Frontal cortex (tissue), 4 donors: ENCODE measurements around the gene MRPS27. TPM values are rescaled to one million over a fixed set of nuclear protein-coding genes. Genes with fewer than 3 reads are reported as not detected.
"Not testable (repeated sequence)": the region's sequence is repeated elsewhere in the genome, so short reads cannot be mapped to it uniquely, and the experiment has no call there.

ENCODE experiments used
- DNase-seq, 2 donors: peaks; one replicate each; pipeline ENCODE4 v3.0.0; 2012; ENCODE audit warnings: low spot score in 2 of 2
- FAIRE-seq: peaks from 2 replicates; lab custom pipeline; 2012; peaks lifted over from hg19 to GRCh38; lab: Jason Lieb, UNC
- total RNA-seq: library from RNA; depleted of rRNA; stranded (reverse); fragments of >200 nt; gene quantifications from one replicate; pipeline ENCODE4 v1.2.3, GENCODE V29; 2014
- donor health status: control.
- donor health status: control.
- donor health status: control.

The MRPS27 gene
- total RNA-seq, 1 donor from 2014 or later, result 69.3 TPM

DNA sequence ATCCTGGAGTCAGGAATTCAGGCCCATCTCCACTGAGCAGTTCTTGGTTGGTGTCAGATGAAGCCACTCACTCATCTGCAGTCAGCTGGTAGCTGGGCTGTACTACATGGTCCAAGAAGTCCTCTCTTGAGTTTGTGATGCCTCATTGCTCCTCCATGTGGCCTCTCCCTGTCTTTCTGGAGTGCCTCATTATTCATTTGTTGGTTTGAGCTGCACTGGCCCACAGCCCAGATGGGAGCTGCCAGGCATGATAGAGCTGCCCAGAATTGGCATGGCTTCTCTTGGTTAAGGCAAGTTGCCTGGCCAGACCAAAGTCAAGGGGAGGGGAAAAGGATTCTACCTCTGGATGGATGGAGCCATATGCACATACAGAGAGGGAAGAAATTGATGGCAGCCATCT is 8.1 kb upstream of the MRPS27 start:
- FAIRE-seq (no peak), DNase-seq (peak; percentile 39 to 53)

DNA sequence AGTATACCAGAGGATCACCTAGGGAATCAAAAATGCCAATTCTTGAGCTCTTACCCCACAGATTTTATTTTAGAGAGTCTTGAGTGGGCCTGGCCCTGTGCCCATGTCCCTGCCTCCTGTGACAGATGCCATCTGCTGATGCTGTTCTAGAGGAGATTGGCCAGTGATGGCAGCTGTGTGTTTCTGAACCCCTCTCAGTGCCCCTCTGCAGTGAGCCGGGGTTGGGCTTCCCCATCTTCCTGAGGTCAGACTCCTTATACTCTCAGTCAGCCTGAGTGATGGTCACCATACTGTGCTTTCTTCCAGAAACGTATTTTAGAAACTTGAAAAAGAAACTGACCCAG is 6.2 kb upstream of the MRPS27 start:
- FAIRE-seq, result no peak
- DNase-seq, result no peak

DNA sequence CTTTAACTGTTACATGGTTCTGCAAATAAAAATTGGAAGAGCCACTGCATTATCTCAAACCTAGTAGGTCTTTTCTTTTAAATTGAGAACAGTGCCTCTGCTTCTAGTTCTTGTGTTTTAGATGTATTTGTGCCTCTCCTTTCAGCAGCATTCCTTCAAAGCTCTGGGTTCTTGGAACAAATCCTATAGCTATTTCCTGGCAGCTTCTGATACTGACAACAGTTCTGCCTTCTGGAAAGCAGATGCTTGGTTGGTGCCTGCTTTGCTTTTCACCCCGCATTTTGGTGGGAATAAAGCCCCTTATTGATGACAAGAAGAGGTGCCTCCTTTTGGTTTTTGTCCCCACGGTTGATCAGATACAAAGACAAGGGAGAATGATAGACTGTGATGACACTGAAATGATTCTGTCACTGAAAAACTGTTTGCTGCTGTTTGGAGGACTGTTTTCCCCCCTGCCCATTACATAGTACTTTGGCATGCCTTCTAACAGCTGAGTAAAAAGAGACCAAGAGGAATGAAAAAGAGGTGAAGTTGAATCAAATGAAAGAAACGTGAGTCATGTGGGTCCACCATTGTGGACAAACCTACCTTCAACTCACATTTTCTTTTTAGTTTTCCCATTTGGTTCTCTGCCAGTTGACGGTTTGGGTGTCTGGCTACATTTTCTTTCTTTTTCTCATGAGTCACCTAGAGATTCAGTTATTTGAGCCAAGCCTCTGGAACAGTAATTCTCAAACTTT is 5.7 kb upstream of the MRPS27 start:
- DNase-seq (no peak), FAIRE-seq (no peak)

DNA sequence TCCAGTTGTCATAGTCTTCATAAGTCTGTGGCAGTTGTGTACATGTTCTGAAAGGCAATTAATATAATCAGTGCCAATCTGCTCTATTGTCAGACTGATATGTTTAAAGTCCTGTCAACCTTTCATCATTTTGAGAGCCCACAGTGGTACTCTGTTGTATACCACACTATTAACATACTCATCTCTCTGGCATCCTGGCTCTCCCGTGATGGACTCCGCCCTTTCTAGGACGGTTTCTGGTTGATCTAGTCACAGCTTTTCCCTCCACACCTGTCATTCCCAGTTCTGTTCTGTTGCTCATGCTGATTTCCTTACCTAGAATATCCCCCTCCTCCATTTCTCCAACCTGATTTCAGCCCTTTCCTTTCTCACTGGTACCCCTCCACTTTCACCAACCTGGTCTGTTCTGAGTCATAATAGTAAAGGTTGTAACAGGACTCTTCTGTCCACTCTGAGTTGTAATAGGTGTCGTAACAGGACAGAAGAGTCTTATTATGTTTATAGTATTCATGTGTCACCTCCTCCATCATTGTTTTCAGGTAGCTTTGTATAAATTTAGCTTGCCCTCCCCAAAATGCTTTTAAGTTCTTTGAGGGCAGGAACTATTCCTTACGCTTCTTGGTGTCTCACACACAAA is 4.3 kb upstream of the MRPS27 start:
- FAIRE-seq, result no peak
- no peak for DNase-seq

DNA sequence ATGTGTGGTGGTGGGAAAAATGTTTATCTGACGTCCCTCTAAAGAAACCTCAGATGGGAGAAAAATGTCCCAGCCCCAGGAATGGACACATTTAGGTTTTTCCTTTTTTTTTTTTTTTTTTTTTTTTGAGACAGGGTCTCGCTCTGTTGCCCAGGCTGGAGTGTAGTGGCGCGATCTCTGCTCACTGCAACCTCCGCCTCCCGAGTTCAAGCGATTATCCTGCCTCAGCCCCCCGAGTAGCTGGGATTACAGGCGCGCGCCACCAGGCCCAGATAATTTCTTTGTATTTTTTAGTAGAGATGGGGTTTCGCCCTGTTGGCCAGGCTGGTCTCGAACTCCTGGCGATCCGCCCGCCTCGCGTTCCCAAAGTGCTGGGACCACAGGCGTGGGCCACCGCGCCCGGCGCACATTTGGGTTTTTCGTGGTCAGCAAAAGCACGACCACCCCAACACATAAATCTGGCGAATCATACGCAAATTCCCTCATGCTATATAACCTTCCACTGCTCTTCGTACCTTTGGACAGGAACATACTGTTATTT is 535 bp downstream of the MRPS27 start:
- FAIRE-seq, DNase-seq: not testable (repeated sequence)

DNA sequence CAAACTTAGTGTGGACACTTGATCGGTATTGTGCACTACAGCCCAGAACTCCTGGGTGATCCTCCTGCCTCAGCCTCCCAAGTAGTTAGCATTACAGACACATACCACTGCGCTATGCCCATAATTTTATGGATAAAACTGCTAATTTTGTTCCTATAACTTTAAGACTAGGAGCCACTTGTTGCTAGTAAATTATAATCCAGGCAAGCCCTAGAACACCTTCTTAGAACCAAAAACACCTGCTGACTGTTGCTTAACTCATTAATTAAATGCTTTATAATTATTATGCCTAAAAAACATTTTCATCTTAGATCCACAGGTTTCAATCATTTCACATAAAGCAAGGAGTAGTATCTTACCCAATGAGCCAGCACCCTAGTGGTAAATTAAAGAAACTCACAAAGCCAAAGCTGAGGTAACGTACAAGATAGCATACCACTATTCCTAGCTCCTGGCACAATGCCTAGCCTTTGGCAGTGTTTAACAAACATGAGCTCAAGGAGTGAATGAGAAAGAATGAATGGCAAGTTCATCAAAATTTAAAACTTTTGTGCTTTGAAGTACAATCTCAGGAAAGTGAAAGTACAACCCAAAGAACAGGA is 5.4 kb downstream of the MRPS27 start:
- FAIRE-seq (no peak), DNase-seq (no peak)

DNA sequence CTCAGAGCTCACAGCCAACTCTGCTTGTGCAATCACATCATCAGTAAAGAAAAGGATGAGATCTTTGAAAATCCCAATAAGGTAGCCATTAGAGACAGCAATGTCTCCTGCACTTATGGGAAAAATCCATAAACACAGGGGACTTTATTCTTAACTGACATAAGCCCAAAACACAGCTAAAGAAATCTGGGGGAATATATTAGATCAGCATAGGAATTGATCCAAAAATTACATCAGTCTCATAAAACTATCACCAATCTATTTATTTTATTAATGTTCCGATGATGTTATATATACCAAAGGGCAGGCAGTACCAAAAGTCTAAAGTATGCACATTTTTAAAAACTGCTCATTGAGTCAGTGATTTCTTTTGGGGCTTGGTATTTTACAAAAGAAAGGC is 6.9 kb downstream of the MRPS27 start:
- no peak for FAIRE-seq
- no peak for DNase-seq

DNA sequence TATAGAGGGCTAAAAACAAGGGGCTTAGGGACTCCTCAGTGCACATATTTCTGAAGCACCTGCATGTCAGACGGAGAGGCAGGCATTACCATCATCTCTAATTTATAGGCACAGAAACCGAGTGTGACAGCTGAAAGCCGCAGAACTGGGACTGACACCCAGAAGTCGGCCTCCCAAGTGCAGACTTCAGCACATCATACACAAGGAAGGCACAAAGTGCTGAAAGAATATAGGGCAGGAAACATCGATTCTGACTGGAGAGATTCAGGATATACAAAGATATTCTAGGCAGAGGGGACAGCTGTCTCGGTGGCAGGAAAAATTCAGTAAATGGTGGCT is 11.2 kb downstream of the MRPS27 start:
- DNase-seq, result no peak

DNA sequence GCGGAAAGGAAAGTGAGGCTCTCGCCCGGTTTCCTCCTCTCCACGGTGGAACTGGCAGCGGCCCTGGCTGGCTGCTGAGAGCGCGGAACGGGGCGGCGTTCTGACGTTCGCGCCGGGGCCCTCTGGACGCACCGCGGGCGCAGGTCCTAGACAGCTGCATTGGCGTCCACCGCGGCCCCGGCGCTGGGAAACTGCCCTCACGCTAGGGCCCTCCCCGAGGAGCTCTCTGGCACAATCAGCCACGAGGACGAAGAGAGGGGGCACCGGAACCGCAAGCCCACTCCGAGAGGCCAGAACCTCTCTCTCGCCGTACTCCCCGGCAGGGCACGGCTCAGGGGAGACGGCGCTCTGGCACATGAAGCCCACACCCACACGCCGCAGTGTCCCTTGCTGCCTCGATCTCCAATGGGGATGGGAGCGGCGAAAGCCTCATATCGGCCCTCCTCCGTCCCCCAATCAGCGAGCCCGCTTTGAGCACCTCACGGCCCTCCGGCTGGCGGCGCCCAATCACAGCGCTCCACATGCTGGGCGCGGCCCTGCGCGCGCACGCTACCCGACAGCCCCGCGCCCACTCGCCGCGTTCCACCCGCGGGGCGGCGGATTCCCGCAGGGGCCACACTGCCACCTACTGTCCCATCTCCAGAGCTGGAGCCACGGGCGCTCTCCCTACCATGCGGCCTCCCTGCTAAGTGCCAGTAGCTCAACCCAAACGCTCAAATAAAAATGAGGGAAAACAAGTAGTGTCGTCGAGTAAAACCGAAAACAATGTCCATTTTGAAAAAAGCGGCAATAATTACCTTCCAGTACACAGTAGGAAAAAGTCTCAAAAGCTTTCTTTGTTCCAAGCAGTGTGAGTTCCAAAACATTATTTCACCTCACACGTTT is 11.8 kb downstream of the MRPS27 start:
- FAIRE-seq (no peak), DNase-seq (peak; percentile 92 to 95)

More for the DNA sequence above, 11.2 kb downstream of the MRPS27 start:
- no peak for FAIRE-seq

DNA sequence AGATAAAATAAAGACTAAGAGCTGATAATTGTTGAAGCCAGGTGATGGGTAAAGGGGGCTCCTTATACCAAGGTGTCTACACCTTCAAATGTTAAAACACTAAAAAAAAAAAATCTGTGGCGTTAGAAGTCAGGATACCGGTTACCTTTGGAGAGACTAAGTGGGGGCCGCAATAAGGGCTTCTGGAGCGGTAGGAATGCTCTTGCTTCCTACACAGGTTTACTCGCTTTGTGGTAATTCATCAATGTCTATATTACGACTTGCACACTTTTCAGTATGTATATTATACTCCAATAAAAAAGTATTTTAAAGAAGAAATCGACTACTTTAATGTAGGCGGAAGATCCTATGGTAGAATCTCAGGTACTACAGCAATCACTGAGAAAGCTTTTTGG is 12.5 kb downstream of the MRPS27 start:
- FAIRE-seq (no peak), DNase-seq (no peak)

DNA sequence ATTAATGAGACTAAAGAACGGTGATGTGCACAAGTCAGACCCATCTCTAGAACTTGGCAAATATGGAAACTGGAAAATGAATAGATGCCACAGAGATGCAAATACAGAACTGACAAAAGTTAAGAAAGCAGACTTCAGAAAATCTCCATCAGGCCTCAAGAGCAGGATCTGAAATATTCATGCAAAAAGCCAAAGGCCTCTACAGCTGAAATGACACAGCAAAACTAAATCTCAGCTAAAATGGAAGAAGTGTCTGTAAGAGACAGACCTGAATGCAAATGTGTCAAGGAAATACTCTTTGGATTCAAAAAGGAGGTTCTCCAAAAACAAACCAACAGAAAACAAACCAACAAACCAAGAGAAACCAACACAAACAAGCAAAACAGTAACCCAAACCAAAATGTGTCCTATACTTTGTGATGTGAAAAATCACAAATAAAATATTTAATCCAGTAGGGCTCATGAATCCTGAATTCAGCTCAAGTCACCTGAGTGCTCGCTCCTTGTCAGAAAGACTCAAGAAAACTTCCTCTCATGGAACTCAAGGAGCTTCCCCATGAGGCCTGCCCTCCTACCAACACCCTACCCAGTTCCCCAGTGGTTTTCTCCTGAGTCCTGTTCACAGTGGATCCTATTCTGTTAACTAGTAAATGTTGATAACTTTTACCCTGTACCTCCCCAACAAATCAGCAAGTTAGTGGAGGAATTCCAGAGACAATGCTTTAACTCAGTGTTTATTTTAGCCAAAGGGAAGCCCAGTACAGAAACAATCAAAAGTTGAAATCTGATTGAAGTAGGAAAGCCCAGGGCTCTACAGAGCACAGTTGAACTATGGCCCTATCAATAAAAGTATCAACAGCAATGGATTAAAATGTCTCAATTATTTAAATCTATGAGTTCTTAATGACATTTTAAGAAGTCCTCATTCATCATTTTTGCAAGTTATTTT is 14.6 kb downstream of the MRPS27 start:
- no peak for DNase-seq
- no peak for FAIRE-seq

DNA sequence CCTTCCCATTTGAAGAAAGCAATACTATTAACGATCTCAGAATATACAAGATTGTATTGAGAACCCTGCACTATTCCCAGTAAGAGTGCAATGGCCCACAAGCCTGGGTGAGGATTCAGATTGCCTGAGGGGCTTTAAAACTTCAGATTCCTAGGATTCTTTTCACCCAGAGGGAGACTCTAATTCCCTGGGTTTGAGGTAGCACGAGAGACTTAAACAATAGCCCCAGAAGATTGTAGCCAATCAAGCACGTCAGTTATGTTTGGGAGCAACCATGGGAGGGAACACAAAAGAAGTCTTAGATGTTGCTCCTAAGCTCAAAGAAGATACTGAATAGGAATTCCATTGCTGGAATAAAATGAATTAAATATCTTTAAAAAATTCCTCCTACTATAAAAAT is 17.9 kb downstream of the MRPS27 start:
- no peak for DNase-seq
- no peak for FAIRE-seq

DNA sequence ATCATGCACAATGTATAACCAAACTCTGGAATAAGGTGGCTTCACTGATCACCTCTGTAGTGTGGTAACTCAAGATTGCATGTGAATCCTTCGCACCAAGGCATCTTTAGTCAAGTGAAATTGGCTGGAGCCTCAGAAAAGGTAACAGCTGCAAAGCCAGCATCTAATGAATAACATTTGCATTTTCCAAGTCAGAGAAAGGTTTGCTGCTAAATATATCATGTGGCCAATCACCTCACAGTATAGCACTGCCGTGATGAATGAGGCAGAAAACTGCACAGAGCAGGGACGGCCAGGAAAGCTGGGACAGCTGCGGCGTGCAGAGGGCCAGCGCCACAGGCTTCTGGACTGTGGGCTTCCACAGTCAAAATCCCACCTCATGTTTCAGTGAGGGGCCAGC is 18.5 kb downstream of the MRPS27 start:
- FAIRE-seq, result no peak
- no peak for DNase-seq

DNA sequence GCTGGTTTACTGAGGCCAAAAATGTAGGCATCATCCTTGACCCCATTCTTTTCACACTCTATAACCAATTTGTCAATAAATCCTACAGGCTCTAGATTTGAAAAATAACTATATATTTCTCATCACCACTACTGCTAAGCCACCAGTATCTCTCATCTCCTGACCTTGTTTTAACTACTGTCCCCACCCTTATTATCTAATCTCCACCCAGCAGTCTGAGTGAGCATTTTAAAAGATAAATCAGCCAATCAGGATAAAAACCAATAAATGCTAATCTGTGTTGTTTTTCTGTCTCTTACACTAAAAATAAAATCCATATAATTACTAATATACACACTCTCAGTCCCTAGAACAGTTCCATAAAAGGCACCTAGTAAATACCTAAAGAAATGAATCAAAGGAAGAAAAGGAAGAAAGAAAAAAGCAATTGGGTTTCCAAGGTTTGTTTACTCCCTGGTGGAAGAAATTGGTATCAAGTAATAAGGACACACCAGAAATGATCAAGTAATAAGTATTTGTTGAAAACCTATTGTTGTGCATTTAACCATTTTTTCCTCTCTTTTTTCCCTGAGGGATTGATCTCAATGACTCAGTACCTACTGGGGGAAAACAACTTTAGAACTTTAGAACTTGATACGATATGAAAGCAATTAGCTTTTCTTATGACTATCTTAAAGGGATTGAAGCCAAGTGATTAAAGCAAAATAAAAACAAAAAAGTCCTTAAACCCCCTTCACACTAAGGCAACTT is 19.3 kb downstream of the MRPS27 start:
- no peak for DNase-seq

DNA sequence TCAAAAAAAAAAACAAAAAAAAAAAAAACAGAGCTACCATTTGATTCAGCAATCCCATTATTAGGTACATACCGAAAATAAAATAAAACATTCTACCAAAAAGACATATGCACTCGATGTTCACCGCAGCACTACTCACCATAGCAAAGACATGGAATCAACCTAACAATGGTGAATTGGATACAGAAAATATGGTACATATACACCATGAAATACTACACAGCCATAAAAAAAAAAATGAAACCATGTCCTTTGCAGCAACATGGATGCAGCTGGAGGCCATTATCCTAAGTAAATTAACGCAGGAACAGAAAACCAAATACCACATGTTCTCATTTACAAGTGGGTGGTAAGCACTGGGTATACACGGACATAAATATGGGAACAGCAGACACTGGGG is 21.3 kb downstream of the MRPS27 start:
- DNase-seq (no peak), FAIRE-seq (no peak)

More for the DNA sequence above, 19.3 kb downstream of the MRPS27 start:
- no peak for FAIRE-seq

DNA sequence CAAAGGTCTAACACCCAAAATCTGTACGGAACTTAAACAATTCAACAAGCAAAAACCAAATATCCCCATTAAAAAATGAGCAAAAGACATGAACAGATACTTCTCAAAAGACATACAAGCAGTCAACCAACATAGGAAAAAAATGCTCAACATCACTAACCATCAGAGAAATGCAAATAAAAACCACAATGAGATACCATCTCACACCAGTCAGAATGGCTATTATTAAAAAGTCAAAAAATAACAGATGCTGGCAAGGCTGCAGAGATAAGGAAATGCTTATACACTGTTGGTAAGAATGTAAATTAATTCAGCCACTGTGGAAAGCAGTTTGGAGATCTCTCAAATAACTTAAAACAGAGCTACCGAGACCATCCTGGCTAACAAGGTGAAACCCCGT is 21.9 kb downstream of the MRPS27 start:
- not testable (repeated sequence) for FAIRE-seq, DNase-seq

DNA sequence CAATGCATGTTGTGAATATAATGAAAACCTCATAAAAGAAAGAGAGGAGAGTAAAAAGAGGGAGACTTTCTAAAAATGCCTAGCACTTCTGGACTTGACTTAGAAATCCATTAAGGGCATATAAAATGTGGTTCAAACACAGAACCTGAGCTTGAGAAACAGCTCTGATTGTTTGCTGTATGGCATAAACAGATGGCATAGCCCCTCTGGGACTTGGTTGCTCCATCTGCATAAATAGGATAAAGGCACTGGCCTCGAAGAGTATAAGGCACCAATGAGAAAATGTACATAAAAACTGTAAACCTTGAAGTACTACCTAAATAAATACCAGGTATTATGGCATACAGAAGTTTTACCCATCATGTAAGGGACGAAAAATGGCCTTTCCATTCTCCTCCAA is 23.8 kb downstream of the MRPS27 start:
- no peak for DNase-seq
- FAIRE-seq, result no peak

DNA sequence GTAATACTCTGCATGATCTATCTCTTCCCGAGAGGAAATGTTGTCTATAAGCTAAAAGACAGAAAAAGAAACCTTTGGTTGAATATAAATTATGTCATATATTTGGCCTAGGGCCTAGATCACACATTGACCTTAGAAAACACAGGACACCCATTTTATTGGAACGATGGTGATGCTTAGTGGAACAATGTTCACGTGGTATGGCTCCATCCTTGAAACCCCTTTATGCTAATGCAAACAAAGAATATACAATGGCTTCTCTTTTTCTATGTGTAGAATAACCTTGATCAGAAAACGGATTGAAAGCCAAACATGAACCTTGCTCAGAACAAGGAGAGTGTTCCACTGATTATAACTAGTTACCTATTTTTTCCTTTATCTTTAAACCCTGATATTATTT is 24.5 kb downstream of the MRPS27 start:
- FAIRE-seq, result no peak
- DNase-seq, result no peak

DNA sequence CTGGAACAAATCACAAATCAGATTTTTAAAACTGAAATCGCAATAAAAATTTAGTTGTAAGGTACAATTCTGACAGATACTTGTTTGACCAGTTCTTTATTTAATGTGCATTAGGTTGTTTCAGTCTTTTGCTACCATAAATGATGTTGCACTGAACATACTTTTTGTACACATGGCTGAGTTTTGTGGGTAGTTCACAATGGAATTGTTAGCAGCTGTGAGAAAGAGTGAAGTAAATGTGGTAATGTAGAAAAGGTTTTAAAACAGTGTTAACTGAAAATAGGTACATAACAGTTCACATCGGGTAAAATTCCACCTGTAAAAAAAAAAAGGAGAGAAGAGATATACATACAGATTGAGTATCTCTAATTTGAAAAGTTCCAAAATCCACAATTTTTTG is 25.6 kb downstream of the MRPS27 start:
- DNase-seq, result no peak
- no peak for FAIRE-seq
